Measurements from ENCODE around the gene PHF5A.

- TF ChIP-seq CTCF (IDR thresholded peaks at IDR 0.05): no peak
- no peak for TF ChIP-seq POLR2A (IDR thresholded peaks at IDR 0.05)
Measured at GRCh38 chr22:41480397-41480735, 11.9 kb upstream of the PHF5A start.

Measured in thyroid gland (tissue), 4 donors.